Astrocyte (in vitro differentiated cells and primary cell): ENCODE measurements around the gene CYP8B1. TPM values are rescaled to one million over a fixed set of nuclear protein-coding genes. Genes with fewer than 3 reads are reported as not detected.

Experiments
- DNase-seq: peaks from one replicate; pipeline ENCODE4 v3.0.0-alpha.2; 2010; ENCODE audit warnings: low read depth
- FAIRE-seq: peaks from 2 replicates; lab custom pipeline; 2011; peaks lifted over from hg19 to GRCh38; lab: Jason Lieb, UNC
- H2AFZ ChIP-seq: 2 replicates; pipeline ENCODE4 v1.6.0; 2012; ENCODE audit warnings: low read depth, low read length, inconsistent platforms
- H3K27ac ChIP-seq: 2 replicates; pipeline ENCODE4 v1.5.1; 2011; ENCODE audit warnings: low read depth, low read length, inconsistent platforms
- H3K27me3 ChIP-seq: 2 replicates; pipeline ENCODE4 v1.6.0; 2011; ENCODE audit warnings: low read length, inconsistent platforms; ENCODE audit not compliant: insufficient read depth
- H3K36me3 ChIP-seq: 2 replicates; pipeline ENCODE4 v1.5.1; 2011; ENCODE audit warnings: low read length, inconsistent platforms; ENCODE audit not compliant: insufficient read depth
- H3K4me1 ChIP-seq: 2 replicates; pipeline ENCODE4 v1.5.1; 2011; ENCODE audit warnings: low read length, inconsistent platforms; ENCODE audit not compliant: insufficient read depth
- H3K4me2 ChIP-seq: 2 replicates; pipeline ENCODE4 v1.6.0; 2012; ENCODE audit warnings: low read length, inconsistent platforms
- H3K4me3 ChIP-seq: 2 replicates; pipeline ENCODE4 v1.5.1; 2011; ENCODE audit warnings: low read depth, mild to moderate bottlenecking, low read length, inconsistent platforms; ENCODE audit not compliant: insufficient read depth
- H3K79me2 ChIP-seq: 2 replicates; pipeline ENCODE4 v1.6.0; 2012; ENCODE audit warnings: mild to moderate bottlenecking, low read length, inconsistent platforms; ENCODE audit not compliant: insufficient read depth
- H3K9ac ChIP-seq: 2 replicates; pipeline ENCODE4 v1.6.0; 2012; ENCODE audit warnings: mild to moderate bottlenecking, low read length, inconsistent platforms
- H3K9me3 ChIP-seq: 2 replicates; pipeline ENCODE4 v1.5.1; 2012; ENCODE audit warnings: low read depth, mild to moderate bottlenecking, low read length, inconsistent platforms; ENCODE audit not compliant: insufficient read depth
- H4K20me1 ChIP-seq: 2 replicates; pipeline ENCODE4 v1.6.0; 2012; ENCODE audit warnings: low read length, inconsistent platforms; ENCODE audit not compliant: insufficient read depth
- H3K27ac Mint-ChIP-seq: one replicate; pipeline ENCODE4 v1.8.0; 2021; ENCODE audit warnings: mild to moderate bottlenecking, mixed read lengths; ENCODE audit not compliant: unreplicated experiment
- H3K27me3 Mint-ChIP-seq: one replicate; pipeline ENCODE4 v1.8.0; 2021; ENCODE audit warnings: low read depth, mixed read lengths; ENCODE audit not compliant: unreplicated experiment
- H3K36me3 Mint-ChIP-seq: one replicate; pipeline ENCODE4 v1.8.0; 2021; ENCODE audit warnings: low read depth, mixed read lengths; ENCODE audit not compliant: unreplicated experiment
- H3K4me1 Mint-ChIP-seq: one replicate; pipeline ENCODE4 v1.8.0; 2021; ENCODE audit warnings: low read depth, mixed read lengths; ENCODE audit not compliant: unreplicated experiment
- H3K4me3 Mint-ChIP-seq: one replicate; pipeline ENCODE4 v1.8.0; 2021; ENCODE audit warnings: mild to moderate bottlenecking, moderate library complexity, mixed read lengths; ENCODE audit not compliant: unreplicated experiment
- H3K9me3 Mint-ChIP-seq: one replicate; pipeline ENCODE4 v1.8.0; 2021; ENCODE audit warnings: mild to moderate bottlenecking, mixed read lengths; ENCODE audit not compliant: unreplicated experiment
- CTCF ChIP-seq: IDR thresholded peaks from 2 replicates; pipeline ENCODE4 v1.5.1; 2011; ENCODE audit warnings: low read depth, mild to moderate bottlenecking, inconsistent platforms, low read length, moderate library complexity; ENCODE audit not compliant: insufficient read depth
- EZH2 ChIP-seq: IDR thresholded peaks from 2 replicates; pipeline ENCODE4 v1.6.1; 2012; ENCODE audit warnings: mild to moderate bottlenecking, low read length, inconsistent platforms; ENCODE audit not compliant: insufficient read depth
- total RNA-seq: library from RNA; stranded (reverse); gene quantifications from 2 replicates; pipeline ENCODE4 v1.2.1, GENCODE V29; 2021

CYP8B1 gene
- total RNA-seq, 1 donor from 2014 or later = not detected

GRCh38 chr3:42876401-42876800 is 722 bp upstream of the CYP8B1 start:
- no peak overlapping the region for H2AFZ ChIP-seq
- H3K9me3 ChIP-seq = no peaks in the 10 kb centered on the region
- Mint-ChIP-seq H3K4me1 (no peaks in the 10 kb centered on the region), H3K9me3 (peaks cover 12% of the 10 kb centered on the region), H3K4me3 (no peak overlapping the region), H3K36me3 (peaks cover 3% of the 10 kb centered on the region), H3K27ac (no peak overlapping the region), H3K27me3 (peaks cover 45% of the 10 kb centered on the region)
- H3K4me2 ChIP-seq = no peak overlapping the region
- H3K27ac ChIP-seq = no peak overlapping the region
- H4K20me1 ChIP-seq = no peaks in the 10 kb centered on the region
- FAIRE-seq = no peak
- TF ChIP-seq CTCF (no peak), EZH2 (no peak)
- H3K9ac ChIP-seq = no peak overlapping the region
- DNase-seq = no peak
- H3K27me3 ChIP-seq = peaks cover 7% of the 10 kb centered on the region
- H3K36me3 ChIP-seq = no peaks in the 10 kb centered on the region
- no peaks in the 10 kb centered on the region for H3K79me2 ChIP-seq
- H3K4me1 ChIP-seq = no peaks in the 10 kb centered on the region
- no peak overlapping the region for H3K4me3 ChIP-seq

GRCh38 chr3:42874749-42875148 is 930 bp downstream of the CYP8B1 start:
- Mint-ChIP-seq H3K36me3 (peaks cover 3% of the 10 kb centered on the region), H3K9me3 (peaks cover 12% of the 10 kb centered on the region), H3K27me3 (peaks cover 46% of the 10 kb centered on the region), H3K27ac (no peak overlapping the region), H3K4me3 (no peak overlapping the region), H3K4me1 (no peaks in the 10 kb centered on the region)
- Histone ChIP-seq H3K27me3 (peaks cover 7% of the 10 kb centered on the region), H2AFZ (no peak overlapping the region), H3K4me3 (no peak overlapping the region), H3K9me3 (no peaks in the 10 kb centered on the region), H3K4me1 (no peaks in the 10 kb centered on the region), H3K79me2 (no peaks in the 10 kb centered on the region), H3K27ac (no peak overlapping the region), H3K9ac (no peak overlapping the region), H4K20me1 (no peaks in the 10 kb centered on the region), H3K4me2 (no peak overlapping the region), H3K36me3 (no peaks in the 10 kb centered on the region)
- TF ChIP-seq CTCF = no peak
- no peak for TF ChIP-seq EZH2
- no peak for DNase-seq
- FAIRE-seq = no peak

- H3K79me2 ChIP-seq = no peaks in the 10 kb centered on the region
Observed at GRCh38 chr3:42873221-42873982, 2.3 kb downstream of the CYP8B1 start.

More at GRCh38 chr3:42873221-42873982, 2.3 kb downstream of the CYP8B1 start:
- H3K9me3 ChIP-seq = no peaks in the 10 kb centered on the region
- H2AFZ ChIP-seq = no peak overlapping the region
- no peak overlapping the region for H3K27ac ChIP-seq
- Mint-ChIP-seq H3K9me3 (peaks cover 12% of the 10 kb centered on the region), H3K4me1 (no peaks in the 10 kb centered on the region), H3K27me3 (peaks cover 57% of the 10 kb centered on the region), H3K4me3 (no peak overlapping the region), H3K36me3 (peaks cover 3% of the 10 kb centered on the region), H3K27ac (no peak overlapping the region)
- TF ChIP-seq CTCF (no peak), EZH2 (no peak)
- H3K9ac ChIP-seq = no peak overlapping the region
- no peak for DNase-seq
- FAIRE-seq = no peak
- no peaks in the 10 kb centered on the region for H4K20me1 ChIP-seq
- H3K4me2 ChIP-seq = no peak overlapping the region
- H3K4me1 ChIP-seq = no peaks in the 10 kb centered on the region
- no peaks in the 10 kb centered on the region for H3K36me3 ChIP-seq
- H3K4me3 ChIP-seq = no peak overlapping the region
- H3K27me3 ChIP-seq = peaks cover 7% of the 10 kb centered on the region
